Measurements from ENCODE around the gene GASK1A.

GASK1A gene

GRCh38 chr3:43093006-43093405 lies 113.9 kb downstream of the GASK1A start:
- no peak for DNase-seq

GRCh38 chr3:43093974-43094373 lies 114.9 kb downstream of the GASK1A start:
- no peak for DNase-seq

- DNase-seq = no peak
Measured at GRCh38 chr3:43094381-43094780, 115.3 kb downstream of the GASK1A start.

- no peak for DNase-seq
Measured at GRCh38 chr3:43094851-43095250, 115.7 kb downstream of the GASK1A start.

- no peak for DNase-seq
Measured at GRCh38 chr3:43095370-43095769, 116.3 kb downstream of the GASK1A start.

GRCh38 chr3:43096761-43097160 lies 117.7 kb downstream of the GASK1A start:
- no peak for DNase-seq

GRCh38 chr3:43097400-43098080 lies 118.4 kb downstream of the GASK1A start:
- no peak for DNase-seq

GRCh38 chr3:43098761-43099160 lies 119.7 kb downstream of the GASK1A start:
- no peak for DNase-seq

- DNase-seq = no peak
Measured at GRCh38 chr3:43102773-43103480, 123.8 kb downstream of the GASK1A start.

- no peak for DNase-seq
Measured at GRCh38 chr3:43104039-43104438, 124.9 kb downstream of the GASK1A start.

GRCh38 chr3:43104660-43105595 lies 125.8 kb downstream of the GASK1A start:
- DNase-seq = peak; percentile 82

- peak; percentile 95 for DNase-seq
Measured at GRCh38 chr3:43105596-43106292, 126.6 kb downstream of the GASK1A start, which contains the start of gene POMGNT2. TSS of gene POMGNT2 (minus strand) at chr3:43106079. CDS start at chr3:43081431, 24,648 bp downstream.

- DNase-seq = no peak
Measured at GRCh38 chr3:43106293-43106628, 127.2 kb downstream of the GASK1A start.

All from hematopoietic multipotent progenitor cell treated with erythropoietin and hydrocortisone succinate and interleukin-3 and kit ligand, for 4 days (in vitro differentiated cells).